Mesenchymal stem cell (in vitro differentiated cells and primary cell): Measurements from ENCODE around the gene SPATA31E1.
"Not testable (repeated sequence)": the region's sequence is repeated elsewhere in the genome, so short reads cannot be mapped to it uniquely, and the experiment has no call there.

Experiments used
- DNase-seq: peaks from one replicate; pipeline ENCODE4 v3.0.0-alpha.2; 2013
- H2AFZ ChIP-seq: one replicate; pipeline ENCODE4 v1.6.1; 2013; ENCODE audit warnings: low read depth, mild to moderate bottlenecking, control low read depth, inconsistent platforms, low read length, moderate library complexity
- H2AK5ac ChIP-seq: 2 replicates; pipeline ENCODE4 v1.6.1; 2013; ENCODE audit warnings: low read length, moderate library complexity, mild to moderate bottlenecking, inconsistent platforms; ENCODE audit not compliant: severe bottlenecking
- H2BK120ac ChIP-seq: one replicate; pipeline ENCODE4 v1.6.1; 2013; ENCODE audit warnings: low read depth, mild to moderate bottlenecking, inconsistent platforms, low read length, moderate library complexity
- H2BK12ac ChIP-seq, 2 experiments: one replicate each; pipeline ENCODE4 v1.6.1; 2013; ENCODE audit warnings: inconsistent platforms in 2 of 2, low read length in 2 of 2, mild to moderate bottlenecking in 2 of 2, moderate library complexity in 2 of 2, control low read depth in 1 of 2
- H2BK15ac ChIP-seq: one replicate; pipeline ENCODE4 v1.6.1; 2013; ENCODE audit warnings: mild to moderate bottlenecking, low read depth, inconsistent platforms; ENCODE audit not compliant: poor library complexity, severe bottlenecking
- H2BK5ac ChIP-seq: 2 replicates; pipeline ENCODE4 v1.6.1; 2013; ENCODE audit warnings: low read depth, mild to moderate bottlenecking, low read length, control low read depth, inconsistent platforms; ENCODE audit not compliant: poor library complexity, severe bottlenecking
- H3K14ac ChIP-seq, 2 experiments: one replicate each; pipeline ENCODE4 v1.6.1; 2013; ENCODE audit warnings: inconsistent platforms in 2 of 2, low read length in 2 of 2, control low read depth in 1 of 2, mild to moderate bottlenecking in 1 of 2, moderate library complexity in 1 of 2
- H3K18ac ChIP-seq, 2 experiments: one replicate each; pipeline ENCODE4 v1.6.1; 2013; ENCODE audit warnings: inconsistent platforms in 2 of 2, low read length in 2 of 2, control low read depth in 1 of 2, low read depth in 1 of 2, mild to moderate bottlenecking in 1 of 2
- H3K23ac ChIP-seq, 2 experiments: one replicate each; pipeline ENCODE4 v1.6.1; 2013; ENCODE audit warnings: inconsistent platforms in 2 of 2, low read length in 2 of 2, mild to moderate bottlenecking in 2 of 2, moderate library complexity in 2 of 2, control low read depth in 1 of 2
- H3K27ac ChIP-seq: 2 replicates; pipeline ENCODE4 v1.5.1; 2013; ENCODE audit warnings: mild to moderate bottlenecking, moderate library complexity, low read length, control low read depth, inconsistent platforms; ENCODE audit not compliant: poor library complexity, severe bottlenecking
- H3K27me3 ChIP-seq, 2 experiments: 2 replicates each; pipeline versions ENCODE4 v1.6.1 to v1.7.0; 2013; ENCODE audit warnings: low read length in 2 of 2, mild to moderate bottlenecking in 2 of 2, moderate library complexity in 2 of 2, control low read depth in 1 of 2, inconsistent platforms in 1 of 2; ENCODE audit not compliant: control insufficient read depth in 1 of 2, insufficient read depth in 1 of 2
- H3K36me3 ChIP-seq, 2 experiments: 2 replicates each; pipeline versions ENCODE4 v1.6.1 to v1.7.0; 2013; ENCODE audit warnings: low read length in 2 of 2, control low read depth in 1 of 2, inconsistent platforms in 1 of 2, low read depth in 1 of 2, mild to moderate bottlenecking in 1 of 2; ENCODE audit not compliant: insufficient read depth in 2 of 2, control insufficient read depth in 1 of 2
- H3K4ac ChIP-seq, 2 experiments: one replicate each; pipeline ENCODE4 v1.6.1; 2013; ENCODE audit warnings: inconsistent platforms in 2 of 2, low read length in 2 of 2, mild to moderate bottlenecking in 2 of 2, moderate library complexity in 2 of 2, control low read depth in 1 of 2, low read depth in 1 of 2
- H3K4me1 ChIP-seq: 2 replicates; pipeline ENCODE4 v1.6.1; 2013; ENCODE audit warnings: low read depth, low read length, control low read depth; ENCODE audit not compliant: control insufficient read depth, insufficient read depth
- H3K4me2 ChIP-seq: 2 replicates; pipeline ENCODE4 v1.6.1; 2013; ENCODE audit warnings: low read length, mild to moderate bottlenecking, inconsistent platforms; ENCODE audit not compliant: poor library complexity, severe bottlenecking
- H3K4me3 ChIP-seq, 2 experiments: 2 replicates each; pipeline versions ENCODE4 v1.5.1 to v1.7.0; 2013; ENCODE audit warnings: low read length in 2 of 2, mild to moderate bottlenecking in 2 of 2, control low read depth in 1 of 2, low read depth in 1 of 2; ENCODE audit not compliant: insufficient read depth in 1 of 2
- H3K79me1 ChIP-seq: replicated peaks from 2 replicates; pipeline ENCODE4 v1.6.1; 2013; ENCODE audit warnings: mild to moderate bottlenecking, control low read depth, low read length, inconsistent platforms; ENCODE audit not compliant: poor library complexity, severe bottlenecking
- H3K9ac ChIP-seq: 2 replicates; pipeline ENCODE4 v1.7.0; 2013; ENCODE audit warnings: mild to moderate bottlenecking, low read length, moderate library complexity
- H3K9me3 ChIP-seq: 2 replicates; pipeline ENCODE4 v1.7.0; 2013; ENCODE audit warnings: mild to moderate bottlenecking, low read length; ENCODE audit not compliant: control insufficient read depth
- H4K8ac ChIP-seq: one replicate; pipeline ENCODE4 v1.6.1; 2013; ENCODE audit warnings: inconsistent platforms, mild to moderate bottlenecking, low read length, moderate library complexity
- H4K91ac ChIP-seq: one replicate; pipeline ENCODE4 v1.6.1; 2013; ENCODE audit warnings: mild to moderate bottlenecking, low read length, inconsistent platforms
- WGBS: methylation state at CpG from one replicate; pipeline ENCODE4 v1.1.7; 2013; ENCODE audit warnings: mixed read lengths; 5-methylcytosine and 5-hydroxymethylcytosine counted together

The SPATA31E1 gene

DNA sequence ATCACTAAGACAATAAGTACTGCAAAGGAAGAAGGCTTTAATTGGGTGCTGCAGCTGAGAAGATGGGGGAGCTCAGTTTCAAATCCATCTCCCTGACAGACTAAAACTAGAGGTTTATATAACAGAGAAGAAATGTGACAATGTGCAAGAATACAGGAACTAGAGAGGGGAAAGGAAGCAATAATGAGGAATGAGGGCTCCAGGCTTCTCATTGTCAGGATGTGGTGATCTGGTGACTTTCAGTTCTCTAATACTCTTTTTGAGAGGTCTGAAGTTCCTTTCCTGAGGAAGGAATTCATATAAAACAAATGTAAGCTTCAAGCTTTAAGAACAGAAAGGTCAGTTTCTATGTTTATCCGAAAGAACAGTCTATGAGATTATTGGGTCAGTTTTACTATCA lies 42.5 kb upstream of the SPATA31E1 start:
- no peak overlapping the region for H4K91ac ChIP-seq
- H3K9ac ChIP-seq: no peak overlapping the region
- no peak overlapping the region for H2BK5ac ChIP-seq
- H3K14ac ChIP-seq: no peak overlapping the region
- no peak for DNase-seq
- H3K4me1 ChIP-seq: no peaks in the 10 kb centered on the region
- WGBS: 100% methylated on average over 1 of the region's 1 CpG
- no peaks in the 10 kb centered on the region for H3K79me1 ChIP-seq
- no peak overlapping the region for H3K4ac ChIP-seq
- no peak overlapping the region for H3K23ac ChIP-seq
- no peak overlapping the region for H4K8ac ChIP-seq
- H3K4me3 ChIP-seq: no peak overlapping the region
- no peak overlapping the region for H2BK15ac ChIP-seq
- no peak overlapping the region for H2AFZ ChIP-seq
- H3K9me3 ChIP-seq: no peaks in the 10 kb centered on the region
- no peak overlapping the region for H2AK5ac ChIP-seq
- no peak overlapping the region for H2BK12ac ChIP-seq
- H3K27ac ChIP-seq: no peak overlapping the region
- H3K18ac ChIP-seq: no peak overlapping the region
- H3K27me3 ChIP-seq: peaks cover 5 to 7% of the 10 kb centered on the region in 2 experiments
- no peak overlapping the region for H2BK120ac ChIP-seq
- H3K4me2 ChIP-seq: no peak overlapping the region
- H3K36me3 ChIP-seq: no peaks in the 10 kb centered on the region

DNA sequence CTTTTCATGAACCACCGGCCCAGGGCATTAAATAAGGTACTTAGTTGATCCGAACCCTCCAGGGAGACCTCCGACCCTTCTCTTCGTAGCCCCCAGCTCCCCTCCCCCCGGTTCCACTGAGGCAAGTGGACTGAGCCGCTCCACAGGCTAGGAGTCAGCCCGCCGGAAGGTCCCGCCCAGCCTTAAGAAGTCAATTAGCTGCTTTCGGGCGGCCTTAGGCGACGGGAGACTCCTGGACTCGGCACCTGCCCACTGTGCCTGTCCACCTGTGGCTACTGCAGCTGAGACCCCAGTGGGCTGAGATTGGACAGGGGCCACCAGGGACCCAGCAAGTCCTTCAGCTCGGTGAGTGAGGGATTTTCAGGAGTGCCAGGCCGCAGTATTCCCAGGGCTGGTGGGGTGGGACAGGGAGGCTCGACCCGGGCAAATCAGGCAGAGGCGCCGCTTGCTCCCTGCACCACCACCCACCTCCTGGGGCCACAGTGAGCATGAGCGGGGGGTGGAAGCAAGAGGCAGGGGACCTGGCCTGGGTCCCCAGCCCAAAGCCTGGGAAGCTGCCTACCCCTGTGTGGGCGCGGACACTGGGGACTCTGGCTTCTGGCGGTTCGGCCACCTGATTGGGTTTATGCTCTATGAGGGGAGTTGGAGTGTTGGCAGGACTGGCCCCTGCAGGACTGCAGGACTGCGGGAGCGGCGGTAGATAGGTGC lies 39.6 kb upstream of the SPATA31E1 start:
- Histone ChIP-seq H3K27ac (no peak overlapping the region), H3K9me3 (no peaks in the 10 kb centered on the region), H3K27me3 (peaks cover 0 to 7% of the 10 kb centered on the region in 2 experiments), H2BK5ac (no peak overlapping the region), H4K91ac (no peak overlapping the region), H3K9ac (no peak overlapping the region), H2BK15ac (no peak overlapping the region), H2BK12ac (no peak overlapping the region), H2AK5ac (no peak overlapping the region), H3K4me3 (no peak overlapping the region), H3K4me2 (no peak overlapping the region), H3K79me1 (no peaks in the 10 kb centered on the region), H3K18ac (no peak overlapping the region), H3K14ac (no peak overlapping the region), H3K4me1 (no peaks in the 10 kb centered on the region), H3K23ac (no peak overlapping the region), H2AFZ (no peak overlapping the region), H4K8ac (no peak overlapping the region), H3K36me3 (no peaks in the 10 kb centered on the region), H3K4ac (no peak overlapping the region), H2BK120ac (no peak overlapping the region)
- DNase-seq: no peak
- WGBS: 94% methylated on average over 23 of the region's 28 CpGs

GRCh38 chr9:87844506-87844905 lies 38.2 kb upstream of the SPATA31E1 start:
- H3K4me1 ChIP-seq: peaks cover 3% of the 10 kb centered on the region
- WGBS: 63% methylated on average over 2 of the region's 2 CpGs
- no peak overlapping the region for H3K23ac ChIP-seq
- no peak overlapping the region for H2BK120ac ChIP-seq
- no peaks in the 10 kb centered on the region for H3K9me3 ChIP-seq
- no peak overlapping the region for H2BK15ac ChIP-seq
- H2AFZ ChIP-seq: no peak overlapping the region
- H4K8ac ChIP-seq: no peak overlapping the region
- H3K4me3 ChIP-seq: no peak overlapping the region
- H3K79me1 ChIP-seq: no peaks in the 10 kb centered on the region
- no peak overlapping the region for H3K14ac ChIP-seq
- no peak overlapping the region for H2BK5ac ChIP-seq
- peaks cover 0 to 7% of the 10 kb centered on the region in 2 experiments for H3K27me3 ChIP-seq
- no peak overlapping the region for H2BK12ac ChIP-seq
- no peaks in the 10 kb centered on the region for H3K36me3 ChIP-seq
- no peak overlapping the region for H3K4me2 ChIP-seq
- H4K91ac ChIP-seq: no peak overlapping the region
- no peak for DNase-seq
- H3K18ac ChIP-seq: no peak overlapping the region
- no peak overlapping the region for H3K9ac ChIP-seq
- no peak overlapping the region for H3K27ac ChIP-seq
- no peak overlapping the region for H2AK5ac ChIP-seq
- no peak overlapping the region for H3K4ac ChIP-seq

- not testable (repeated sequence) for H2BK15ac ChIP-seq, H3K4ac ChIP-seq, H2BK120ac ChIP-seq, H2BK12ac ChIP-seq, H2AK5ac ChIP-seq, H3K79me1 ChIP-seq, H2BK5ac ChIP-seq, H3K18ac ChIP-seq, H4K91ac ChIP-seq, H3K9ac ChIP-seq, H4K8ac ChIP-seq, H3K9me3 ChIP-seq, H3K4me1 ChIP-seq, H3K4me3 ChIP-seq, H3K14ac ChIP-seq, H3K23ac ChIP-seq, H3K27ac ChIP-seq, H3K4me2 ChIP-seq, H3K27me3 ChIP-seq, H3K36me3 ChIP-seq, H2AFZ ChIP-seq, DNase-seq
- WGBS: no CpG with 5 or more reads among the region's 2 CpGs
Observed at GRCh38 chr9:87847817-87848216, 34.9 kb upstream of the SPATA31E1 start.
